A204.1 (cell line): Measurements from ENCODE around the gene NUP43.
A peak's percentile ranks its signal among the peaks of the same experiment; 100 is the strongest.
"Not testable (repeated sequence)": the region's sequence is repeated elsewhere in the genome, so short reads cannot be mapped to it uniquely, and the experiment has no call there.

Experiments
- FAIRE-seq: peaks from 2 replicates; lab custom pipeline; 2012; peaks lifted over from hg19 to GRCh38; lab: Jason Lieb, UNC

The NUP43 gene

DNA sequence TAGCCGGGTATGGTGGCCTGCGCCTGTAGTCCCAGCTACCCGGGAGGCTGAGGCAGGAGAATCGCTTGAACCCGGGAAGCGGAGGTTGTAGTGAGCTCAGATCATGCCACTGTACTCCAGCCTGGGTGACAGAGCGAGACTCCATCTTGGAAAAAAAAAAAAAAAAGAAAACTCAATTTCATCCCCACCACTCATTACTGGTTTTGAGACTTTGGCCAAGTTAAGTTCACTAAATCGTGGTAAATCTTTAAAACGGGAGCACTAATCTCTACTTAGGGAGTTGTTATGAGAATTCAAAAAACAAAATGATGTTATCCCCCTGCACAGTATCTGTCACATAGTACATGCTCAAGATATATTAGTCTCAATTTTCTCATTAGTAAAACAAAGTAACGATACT is 1.1 kb downstream of the NUP43 start:
- not testable (repeated sequence) for FAIRE-seq

GRCh38 chr6:149734915-149735314 is 11.4 kb downstream of the NUP43 start:
- FAIRE-seq = no peak

DNA sequence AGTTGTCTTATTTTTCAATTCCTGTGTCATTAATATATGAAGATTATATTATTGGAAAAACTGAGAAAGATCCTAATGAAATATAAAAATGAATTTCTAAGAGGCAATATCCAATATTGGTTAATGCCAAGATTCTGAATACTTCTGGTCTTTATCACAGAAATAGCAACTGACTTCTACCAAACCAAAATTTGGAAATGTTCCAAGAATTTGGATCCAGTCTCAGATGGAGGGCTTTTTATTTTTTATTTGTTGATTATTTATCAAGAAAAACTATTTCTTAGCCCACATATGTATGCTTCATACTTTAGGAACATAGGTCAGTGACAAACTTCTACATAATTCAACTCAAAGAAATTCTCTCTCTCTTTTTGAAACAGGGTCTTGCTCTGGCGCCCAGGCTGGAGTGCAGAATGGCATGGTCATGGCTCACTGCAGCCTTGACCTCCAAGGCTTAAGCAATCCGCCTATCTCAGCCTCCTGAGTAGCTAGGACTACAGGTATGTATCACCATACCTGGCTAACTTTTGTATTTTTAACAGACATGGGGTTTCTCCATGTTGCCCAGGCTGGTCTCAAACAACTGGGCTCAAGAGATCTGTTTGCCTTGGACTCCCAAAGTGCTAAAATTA is 13.1 kb downstream of the NUP43 start:
- no peak for FAIRE-seq

GRCh38 chr6:149729824-149730223 is 16.5 kb downstream of the NUP43 start:
- FAIRE-seq = no peak

DNA sequence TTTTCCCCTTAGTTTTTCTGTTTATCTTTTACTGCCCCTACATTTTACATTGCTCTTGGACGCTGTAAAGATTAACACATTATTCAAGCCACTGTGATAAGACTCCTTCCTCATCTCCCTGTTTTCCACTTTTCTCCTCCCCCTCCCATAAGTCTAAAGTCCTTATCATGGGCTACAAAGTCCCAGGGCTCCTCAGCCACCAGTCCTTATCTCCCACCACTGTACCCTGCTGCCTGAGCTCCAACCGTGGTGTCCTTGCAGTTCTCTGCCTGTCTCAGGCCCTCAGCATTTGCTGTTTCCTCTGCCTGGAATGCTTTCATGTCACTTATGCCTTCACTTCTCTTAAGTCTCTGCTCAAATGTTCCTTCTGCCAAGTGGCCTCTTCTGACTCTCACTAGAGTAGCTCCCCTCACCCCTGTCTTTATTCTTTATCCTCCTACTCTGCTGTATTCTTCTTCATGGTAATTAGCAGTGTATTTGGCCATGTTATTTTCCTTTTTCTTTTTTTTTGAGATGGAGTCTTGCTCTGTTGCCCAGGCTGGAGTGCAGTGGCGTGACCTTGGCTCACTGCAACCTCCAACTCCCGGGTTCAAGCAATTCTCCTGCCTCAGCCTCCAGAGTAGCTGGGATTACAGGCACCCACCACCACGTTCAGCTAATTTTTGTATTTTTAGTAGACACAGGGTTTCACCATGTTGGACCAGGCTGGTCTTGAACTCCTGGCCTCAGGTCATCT is 17.7 kb downstream of the NUP43 start:
- FAIRE-seq = no peak

GRCh38 chr6:149727793-149728498 is 18.4 kb downstream of the NUP43 start:
- FAIRE-seq = no peak

- FAIRE-seq = no peak
These were observed 20.5 kb downstream of the NUP43 start for GRCh38 chr6:149725785-149726184.

DNA sequence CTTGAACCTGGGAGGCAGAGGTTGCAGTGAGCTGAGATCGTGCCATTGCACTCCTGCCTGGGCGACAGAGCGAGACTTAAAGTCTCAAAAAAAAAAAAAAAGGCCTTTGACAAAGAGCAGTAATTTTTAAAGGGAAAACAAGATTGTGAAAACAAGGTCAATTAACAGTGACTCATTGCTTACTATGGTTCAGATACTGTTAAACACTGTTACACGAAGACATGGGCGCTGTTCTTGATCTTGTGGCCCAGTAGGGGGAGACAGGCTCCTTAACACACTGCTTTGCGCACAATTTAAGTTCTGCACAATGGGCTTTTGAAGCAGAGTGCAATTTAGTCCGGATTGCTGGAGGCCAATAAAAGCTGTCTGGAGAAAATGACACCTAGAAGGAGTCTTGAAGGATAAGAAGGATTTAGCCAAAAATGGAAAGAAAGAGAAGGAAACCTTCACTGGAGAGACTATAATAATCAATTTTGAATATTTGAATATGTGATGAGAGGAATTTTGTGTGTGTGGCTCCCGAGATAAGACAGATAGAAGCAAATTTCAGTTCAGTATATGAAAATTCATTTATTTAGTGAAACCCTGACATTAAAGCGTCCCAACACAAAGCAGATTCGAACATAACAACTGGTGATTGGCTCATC is 22.4 kb downstream of the NUP43 start:
- peak; percentile 62 for FAIRE-seq

DNA sequence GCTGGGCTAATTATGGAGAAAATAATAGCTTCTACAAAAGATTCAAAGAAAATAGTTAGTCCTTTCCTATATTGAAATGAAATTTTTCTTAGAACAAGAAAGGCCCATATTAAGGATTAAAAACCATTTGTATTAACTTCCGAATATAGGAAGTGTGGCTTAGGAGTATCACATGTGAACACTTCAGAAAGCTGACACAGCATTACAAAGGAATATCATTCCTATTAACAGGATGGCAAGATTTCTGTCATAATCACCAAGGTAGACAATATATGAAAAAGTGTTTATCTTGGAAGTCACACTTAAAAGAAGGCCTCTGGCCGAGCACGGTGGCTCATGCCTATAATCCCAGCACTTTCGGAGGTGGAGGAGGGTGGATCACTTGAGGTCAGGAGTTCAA is 23.1 kb downstream of the NUP43 start:
- no peak for FAIRE-seq

- no peak for FAIRE-seq
These were observed 26.8 kb downstream of the NUP43 start for GRCh38 chr6:149719531-149719930.

DNA sequence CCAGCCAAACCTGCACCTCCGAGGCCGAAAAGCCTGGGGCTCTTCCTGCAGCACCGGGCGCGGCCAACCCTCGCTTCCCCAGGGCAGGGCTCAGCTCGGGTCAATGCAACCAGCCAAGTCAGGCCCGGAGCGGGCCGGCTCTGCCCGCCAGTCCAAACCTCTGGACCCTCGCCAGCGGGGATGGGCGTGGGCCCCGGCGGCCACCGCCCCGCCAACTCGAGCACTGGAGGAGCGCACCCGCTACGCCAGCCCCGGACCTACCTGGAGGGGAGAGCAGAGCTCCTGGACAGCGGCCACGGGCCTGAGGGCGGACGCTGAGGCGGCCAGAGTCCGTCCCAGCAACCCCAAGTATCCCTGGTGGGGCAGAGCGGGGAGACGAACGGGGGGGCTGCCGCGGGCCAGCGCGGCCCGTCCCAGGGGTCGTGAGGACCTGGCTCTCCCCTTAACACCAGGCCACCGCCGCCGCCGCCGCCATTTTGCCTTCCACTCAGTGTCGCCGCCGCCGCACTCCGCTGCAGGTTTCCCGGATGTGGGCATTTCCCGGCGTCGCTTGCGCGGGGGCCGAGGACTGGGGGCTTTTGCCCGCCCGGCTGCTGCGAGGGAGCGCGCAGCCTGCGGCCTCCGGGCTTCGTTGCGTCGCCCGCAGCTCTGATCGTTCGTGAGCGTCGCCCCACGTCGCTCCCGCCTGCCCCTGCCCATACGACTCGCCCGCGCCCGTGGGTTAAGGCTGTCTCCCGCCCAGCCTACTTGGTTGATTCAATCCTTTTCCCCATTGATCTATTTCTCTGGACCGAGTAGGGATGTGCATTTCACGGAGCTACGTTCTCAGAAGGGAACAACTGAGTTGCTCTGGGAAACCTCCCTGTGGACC is 28.5 kb downstream of the NUP43 start, which contains the start of gene LATS1:
LATS1 (minus strand) TSS at position 514 of the 871 bp plus-strand sequence. CDS start 15,975 bp downstream, outside the sequence.
- FAIRE-seq = no peak

GRCh38 chr6:149717255-149717587 is 29.1 kb downstream of the NUP43 start:
- no peak for FAIRE-seq

DNA sequence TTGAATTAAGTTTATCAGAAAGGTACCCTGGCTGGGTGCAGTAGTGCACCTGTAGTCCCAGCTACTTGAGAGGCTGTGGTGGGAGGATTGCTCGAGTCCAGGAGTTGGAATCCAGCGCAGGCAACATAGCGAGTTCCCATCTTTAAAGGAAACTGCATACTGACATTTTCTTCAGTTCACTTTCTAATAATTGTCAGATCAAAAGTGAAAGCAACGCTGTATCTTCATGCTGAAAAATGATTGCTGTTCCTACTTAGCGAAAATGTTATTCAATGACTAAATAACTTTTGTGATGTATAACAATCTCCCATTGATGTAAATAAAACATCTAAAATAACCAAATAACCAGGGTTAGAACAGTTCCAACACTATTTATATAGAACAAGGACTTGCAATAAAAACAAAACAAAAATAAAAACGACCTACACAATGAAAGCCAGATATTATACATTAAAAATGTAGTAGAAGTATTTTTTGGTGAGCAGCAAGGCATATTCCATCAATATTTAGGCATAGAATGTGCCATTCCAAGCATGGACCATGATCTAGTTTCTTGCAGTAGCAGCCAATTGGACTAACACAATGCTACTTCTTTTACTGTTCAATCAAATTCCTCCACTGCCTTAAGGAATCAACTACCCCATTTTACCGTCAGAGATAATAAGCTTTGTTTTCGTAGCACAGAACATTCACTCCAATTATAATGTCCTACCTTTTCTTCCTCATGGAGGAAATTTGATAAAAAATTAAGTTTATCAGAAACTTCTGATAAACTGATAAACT is 30.0 kb downstream of the NUP43 start:
- FAIRE-seq = no peak

- no peak for FAIRE-seq
These were observed 31.9 kb downstream of the NUP43 start for GRCh38 chr6:149714442-149714841.

- FAIRE-seq = no peak
These were observed 34.6 kb downstream of the NUP43 start for GRCh38 chr6:149711711-149712110.

DNA sequence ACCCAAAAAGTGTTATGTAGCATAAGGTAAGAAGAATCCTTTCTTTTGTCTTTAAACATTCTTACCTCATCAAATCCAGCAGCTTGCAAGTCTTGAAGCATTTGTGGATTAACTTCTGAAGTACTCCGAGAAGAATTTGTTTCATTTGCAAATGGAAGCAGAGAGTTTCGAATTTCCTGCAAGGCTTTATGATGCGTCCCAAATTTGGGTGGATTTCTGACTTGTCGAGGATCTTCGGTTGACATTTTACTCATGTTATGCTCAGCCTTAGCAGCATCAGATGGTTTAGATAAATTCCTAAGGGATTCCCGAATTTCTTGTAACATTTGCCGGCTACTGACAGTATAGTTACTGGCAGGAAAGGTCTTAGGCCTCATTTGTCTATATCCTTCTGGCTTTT is 44.6 kb downstream of the NUP43 start:
- no peak for FAIRE-seq

DNA sequence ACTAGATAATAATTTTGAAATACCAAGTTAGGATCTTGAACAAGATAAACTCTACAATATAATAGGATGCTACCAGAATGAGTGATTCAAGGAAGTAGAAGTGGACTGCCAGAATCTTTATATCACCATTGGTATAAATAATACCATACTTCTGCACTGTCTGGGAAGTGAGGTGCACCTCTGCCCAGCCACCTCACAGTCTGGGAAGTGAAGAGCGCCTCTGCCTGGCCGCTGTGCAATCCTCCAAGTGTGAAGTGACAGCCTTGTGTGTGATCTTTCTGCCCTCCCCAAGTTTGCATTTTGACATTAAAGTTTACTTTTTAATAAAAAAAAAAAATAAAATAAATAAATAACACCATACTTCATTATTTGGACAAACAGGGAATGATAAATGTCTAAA is 47.2 kb downstream of the NUP43 start:
- no peak for FAIRE-seq

- FAIRE-seq = no peak
These were observed 48.2 kb downstream of the NUP43 start for GRCh38 chr6:149698175-149698574.

DNA sequence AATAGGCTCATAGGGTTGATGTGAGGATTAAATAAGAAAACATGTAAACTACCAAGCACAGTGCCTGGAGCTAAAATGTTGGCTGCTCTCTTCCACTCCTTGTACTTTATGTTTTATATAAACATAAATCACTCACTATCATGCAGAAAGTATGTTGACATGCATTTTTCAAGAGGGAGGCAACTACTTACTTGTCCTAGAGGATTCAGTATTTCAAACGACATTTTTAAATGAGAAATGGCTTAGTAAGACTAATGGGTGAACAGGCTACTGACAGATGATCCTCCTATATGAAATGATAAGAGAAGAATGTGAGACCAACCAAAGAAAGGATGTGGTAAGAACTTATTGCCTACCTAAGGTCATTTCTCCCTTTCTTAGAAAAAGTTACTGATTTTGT is 49.4 kb downstream of the NUP43 start:
- FAIRE-seq = no peak

GRCh38 chr6:149694921-149695320 is 51.4 kb downstream of the NUP43 start:
- no peak for FAIRE-seq

DNA sequence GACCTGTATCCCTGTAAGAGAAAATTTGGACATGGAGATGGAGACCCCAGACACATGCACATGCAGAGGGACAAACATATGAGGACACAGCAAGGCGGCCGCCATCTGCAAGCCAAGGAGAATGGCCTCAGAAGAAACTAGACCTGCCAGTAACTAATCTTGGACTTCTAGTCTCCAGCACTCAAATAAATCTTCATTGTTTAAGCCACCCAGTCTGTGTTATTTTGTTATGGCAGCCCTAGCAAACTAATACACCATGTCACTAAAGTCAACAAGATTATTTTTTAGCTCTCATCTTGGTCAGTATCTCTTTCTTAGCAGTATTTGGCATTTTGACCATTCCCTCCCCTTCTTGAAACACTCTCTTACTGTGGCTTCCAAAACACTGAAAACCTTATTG is 55.1 kb downstream of the NUP43 start:
- FAIRE-seq = no peak
